ENCODE results near the gene MFGE8.
"Not testable (repeated sequence)": the region's sequence is repeated elsewhere in the genome, so short reads cannot be mapped to it uniquely, and the experiment has no call there.

MFGE8 gene

GRCh38 chr15:88932271-88932874 lies 19.2 kb upstream of the MFGE8 start:
- ChIA-PET POLR2A (no interaction called here), CTCF (no interaction called here)
- DNase-seq (ENCODE audit: extremely low spot score), result no peak
- no peak for TF ChIP-seq ZNF384 (IDR thresholded peaks at IDR 0.05)
- no peak for TF ChIP-seq BHLHE40 (IDR thresholded peaks at IDR 0.05; ENCODE audit: borderline replicate concordance)
- TF ChIP-seq HDGF (IDR thresholded peaks at IDR 0.05; ENCODE audit: borderline replicate concordance), result no peak
- no peak for TF ChIP-seq FOXA1 (IDR thresholded peaks at IDR 0.05)
- TF ChIP-seq TARDBP (IDR thresholded peaks at IDR 0.05), result no peak
- no peak for TF ChIP-seq CTBP1 (IDR thresholded peaks at IDR 0.05; ENCODE audit: borderline replicate concordance)

- ChIA-PET POLR2A (no interaction called here), CTCF (no interaction called here)
- TF ChIP-seq FOXA1 (IDR thresholded peaks at IDR 0.05) (no peak), LEF1 (IDR thresholded peaks at IDR 0.05; ENCODE audit: borderline replicate concordance) (no peak), BHLHE40 (IDR thresholded peaks at IDR 0.05; ENCODE audit: borderline replicate concordance) (no peak)
- DNase-seq (ENCODE audit: extremely low spot score), result no peak
Observed at GRCh38 chr15:88930579-88930978, 17.4 kb upstream of the MFGE8 start.

GRCh38 chr15:88929358-88930098 lies 16.3 kb upstream of the MFGE8 start:
- POLR2A ChIA-PET; DNase-seq (ENCODE audit: extremely low spot score); CTCF ChIA-PET: not testable (repeated sequence)

GRCh38 chr15:88928192-88928591 lies 15.0 kb upstream of the MFGE8 start:
- CTCF ChIA-PET; DNase-seq (ENCODE audit: extremely low spot score); POLR2A ChIA-PET: not testable (repeated sequence)

GRCh38 chr15:88925648-88926047 lies 12.5 kb upstream of the MFGE8 start:
- POLR2A ChIA-PET, result interaction anchor here (1.5 kb wide), 1 partner anchor 11 kb away, joined by 3 read pairs; no protein-coding TSS in a partner anchor
- DNase-seq (ENCODE audit: extremely low spot score); CTCF ChIA-PET: not testable (repeated sequence)

- 0 out of 2 replicates have a peak, but pooled peaks have one; percentile 6 for TF ChIP-seq ZNF384 (IDR thresholded peaks at IDR 0.05)
- ChIA-PET POLR2A (interaction anchor here (0.9 kb wide), 1 partner anchor 9 kb away, joined by 3 read pairs; no protein-coding TSS in a partner anchor), CTCF (interaction anchor here (1.2 to 2.8 kb wide), 2 partner anchors 16 kb away, joined by 3 to 13 read pairs; no protein-coding TSS in a partner anchor)
- not testable (repeated sequence) for DNase-seq (ENCODE audit: extremely low spot score)
Observed at GRCh38 chr15:88920892-88921435, 7.8 kb upstream of the MFGE8 start.

- TF ChIP-seq L3MBTL2 (conservative IDR thresholded peaks at IDR 0.05), result no peak
- TF ChIP-seq SP1 (IDR thresholded peaks at IDR 0.05), result no peak
- no peak for TF ChIP-seq FOXA1 (IDR thresholded peaks at IDR 0.05)
- POLR2A ChIA-PET, result interaction anchor here (0.9 kb wide), 1 partner anchor 8 kb away, joined by 3 read pairs; no protein-coding TSS in a partner anchor
- CTCF ChIA-PET, result interaction anchor here (1.2 to 2.8 kb wide), 2 partner anchors 16 to 17 kb away, joined by 3 to 13 read pairs; no protein-coding TSS in a partner anchor
- no peak for DNase-seq (ENCODE audit: extremely low spot score)
Observed at GRCh38 chr15:88920186-88920891, 7.2 kb upstream of the MFGE8 start.

- DNase-seq (ENCODE audit: extremely low spot score), result no peak
- CTCF ChIA-PET, result interaction anchor here (2.8 kb wide), 1 partner anchor 14 kb away, joined by 13 read pairs; no protein-coding TSS in a partner anchor
- TF ChIP-seq L3MBTL2 (conservative IDR thresholded peaks at IDR 0.05) (no peak), FOXM1 (IDR thresholded peaks at IDR 0.05; ENCODE audit: borderline replicate concordance) (no peak), FOXA1 (IDR thresholded peaks at IDR 0.05) (no peak)
- POLR2A ChIA-PET, result no interaction called here
Observed at GRCh38 chr15:88918738-88919137, 5.6 kb upstream of the MFGE8 start.

GRCh38 chr15:88917760-88918159 lies 4.6 kb upstream of the MFGE8 start:
- TF ChIP-seq HDGF (IDR thresholded peaks at IDR 0.05; ENCODE audit: borderline replicate concordance) (no peak), PKNOX1 (IDR thresholded peaks at IDR 0.05) (no peak), CTBP1 (IDR thresholded peaks at IDR 0.05; ENCODE audit: borderline replicate concordance) (no peak), LEF1 (IDR thresholded peaks at IDR 0.05; ENCODE audit: borderline replicate concordance) (no peak), NFRKB (IDR thresholded peaks at IDR 0.05) (no peak), L3MBTL2 (conservative IDR thresholded peaks at IDR 0.05) (no peak), FOXM1 (IDR thresholded peaks at IDR 0.05; ENCODE audit: borderline replicate concordance) (no peak)
- CTCF ChIA-PET, result no interaction called here
- POLR2A ChIA-PET, result no interaction called here
- DNase-seq (ENCODE audit: extremely low spot score), result no peak
